Measurements from ENCODE around the gene NR5A1. TPM values are rescaled to one million over a fixed set of nuclear protein-coding genes. Genes with fewer than 3 reads are reported as not detected.

The NR5A1 gene
- total RNA-seq, 1 donor from 2014 or later: not detected

DNA sequence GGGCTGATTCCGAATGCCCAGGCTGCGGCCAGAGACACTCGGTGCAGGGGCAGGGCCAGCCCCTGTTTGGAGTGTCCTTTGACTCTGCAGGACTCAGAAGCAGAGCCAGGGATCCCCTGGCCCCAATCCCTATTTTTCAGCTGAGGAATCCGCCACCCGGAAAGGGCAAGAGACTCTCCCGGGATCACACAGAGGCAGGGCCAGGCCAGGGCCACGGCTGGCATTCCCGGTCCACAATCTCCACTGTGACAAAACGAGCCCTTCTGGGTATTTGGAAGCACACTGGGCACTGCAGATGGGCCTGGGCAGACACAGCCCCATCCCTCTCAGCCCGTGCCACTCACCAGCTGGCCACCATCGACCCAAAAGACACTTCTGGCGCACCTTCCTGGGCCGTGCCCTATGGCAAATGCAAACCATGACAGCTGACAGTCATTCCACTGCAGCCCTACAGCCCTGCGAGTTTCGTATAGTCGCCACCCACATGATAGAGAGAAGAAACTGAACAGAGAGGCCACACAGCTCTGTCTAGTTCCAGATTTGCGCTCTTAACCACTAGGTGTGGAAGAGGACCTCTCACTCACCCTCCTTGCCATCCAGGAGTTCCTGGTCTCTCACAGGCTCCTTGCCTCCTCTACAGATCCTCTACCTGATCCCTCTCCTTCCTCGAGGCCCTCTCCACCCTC lies 13.3 kb downstream of the NR5A1 start:
- Histone ChIP-seq H3K36me3 (no peaks in the 10 kb centered on the region), H3K9me3 (no peaks in the 10 kb centered on the region), H3K27ac (no peak overlapping the region), H3K27me3 (ENCODE audit: low read depth) (peaks cover 26% of the 10 kb centered on the region), H3K4me1 (no peaks in the 10 kb centered on the region), H3K4me3 (no peak overlapping the region)
- TF ChIP-seq, protein P1, sequence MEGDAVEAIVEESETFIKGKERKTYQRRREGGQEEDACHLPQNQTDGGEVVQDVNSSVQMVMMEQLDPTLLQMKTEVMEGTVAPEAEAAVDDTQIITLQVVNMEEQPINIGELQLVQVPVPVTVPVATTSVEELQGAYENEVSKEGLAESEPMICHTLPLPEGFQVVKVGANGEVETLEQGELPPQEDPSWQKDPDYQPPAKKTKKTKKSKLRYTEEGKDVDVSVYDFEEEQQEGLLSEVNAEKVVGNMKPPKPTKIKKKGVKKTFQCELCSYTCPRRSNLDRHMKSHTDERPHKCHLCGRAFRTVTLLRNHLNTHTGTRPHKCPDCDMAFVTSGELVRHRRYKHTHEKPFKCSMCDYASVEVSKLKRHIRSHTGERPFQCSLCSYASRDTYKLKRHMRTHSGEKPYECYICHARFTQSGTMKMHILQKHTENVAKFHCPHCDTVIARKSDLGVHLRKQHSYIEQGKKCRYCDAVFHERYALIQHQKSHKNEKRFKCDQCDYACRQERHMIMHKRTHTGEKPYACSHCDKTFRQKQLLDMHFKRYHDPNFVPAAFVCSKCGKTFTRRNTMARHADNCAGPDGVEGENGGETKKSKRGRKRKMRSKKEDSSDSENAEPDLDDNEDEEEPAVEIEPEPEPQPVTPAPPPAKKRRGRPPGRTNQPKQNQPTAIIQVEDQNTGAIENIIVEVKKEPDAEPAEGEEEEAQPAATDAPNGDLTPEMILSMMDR (IDR thresholded peaks at IDR 0.05): no peak
- no peak for DNase-seq
- intact Hi-C loops (cut with DNase I): no loop called here
- ATAC-seq: no peak

DNA sequence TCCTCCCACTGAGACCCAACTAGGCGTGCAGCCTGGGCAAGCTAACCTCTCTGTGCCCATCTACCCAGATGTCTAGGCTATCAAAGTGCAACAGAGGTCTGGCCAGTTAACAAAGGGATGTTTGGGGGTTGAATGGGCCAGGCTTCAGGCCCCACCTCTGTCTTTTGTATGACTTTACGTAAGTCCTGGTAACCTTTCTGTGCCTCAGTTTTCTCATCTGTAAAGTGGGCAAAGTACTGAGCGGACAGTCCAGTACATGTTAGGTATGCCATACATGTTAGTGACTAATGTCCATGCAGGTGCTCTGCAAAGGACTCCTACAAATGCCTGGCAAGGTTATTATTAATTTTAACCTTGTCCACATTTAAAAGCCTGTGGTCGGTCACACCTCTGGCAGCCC lies 14.0 kb downstream of the NR5A1 start:
- H3K4me1 ChIP-seq: no peaks in the 10 kb centered on the region
- H3K9me3 ChIP-seq: no peaks in the 10 kb centered on the region
- ATAC-seq: no peak
- H3K27ac ChIP-seq: no peak overlapping the region
- intact Hi-C loops (cut with DNase I): no loop called here
- TF ChIP-seq, protein P1 (IDR thresholded peaks at IDR 0.05): no peak
- H3K27me3 ChIP-seq (ENCODE audit: low read depth): peaks cover 26% of the 10 kb centered on the region
- DNase-seq: no peak
- no peaks in the 10 kb centered on the region for H3K36me3 ChIP-seq
- H3K4me3 ChIP-seq: no peak overlapping the region

DNA sequence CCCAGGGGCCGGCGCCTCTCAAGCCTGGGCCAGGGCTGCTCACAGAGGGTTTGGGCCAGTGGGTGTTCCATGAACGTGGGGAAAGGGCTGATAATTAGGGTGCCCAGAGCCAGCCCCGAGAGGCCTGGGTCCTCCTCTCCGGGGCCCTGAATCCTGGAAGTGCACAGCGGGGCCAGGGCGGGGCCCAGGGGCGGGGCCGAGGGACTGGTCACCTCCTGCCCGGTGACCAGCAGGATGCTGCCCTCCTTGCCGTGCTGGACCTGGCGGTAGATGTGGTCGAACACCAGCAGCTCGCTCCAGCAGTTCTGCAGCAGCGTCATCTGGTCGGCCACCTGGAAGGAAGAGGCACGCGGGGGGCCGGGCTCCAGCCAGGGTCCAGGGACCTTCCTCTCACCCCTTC lies 14.4 kb downstream of the NR5A1 start:
- Histone ChIP-seq H3K9me3 (no peaks in the 10 kb centered on the region), H3K4me3 (no peak overlapping the region), H3K27ac (no peak overlapping the region), H3K36me3 (no peaks in the 10 kb centered on the region), H3K4me1 (no peaks in the 10 kb centered on the region), H3K27me3 (ENCODE audit: low read depth) (peaks cover 26% of the 10 kb centered on the region)
- DNase-seq (no peak), ATAC-seq (no peak)
- intact Hi-C loops (cut with DNase I): no loop called here
- TF ChIP-seq, protein P1 (IDR thresholded peaks at IDR 0.05): no peak

DNA sequence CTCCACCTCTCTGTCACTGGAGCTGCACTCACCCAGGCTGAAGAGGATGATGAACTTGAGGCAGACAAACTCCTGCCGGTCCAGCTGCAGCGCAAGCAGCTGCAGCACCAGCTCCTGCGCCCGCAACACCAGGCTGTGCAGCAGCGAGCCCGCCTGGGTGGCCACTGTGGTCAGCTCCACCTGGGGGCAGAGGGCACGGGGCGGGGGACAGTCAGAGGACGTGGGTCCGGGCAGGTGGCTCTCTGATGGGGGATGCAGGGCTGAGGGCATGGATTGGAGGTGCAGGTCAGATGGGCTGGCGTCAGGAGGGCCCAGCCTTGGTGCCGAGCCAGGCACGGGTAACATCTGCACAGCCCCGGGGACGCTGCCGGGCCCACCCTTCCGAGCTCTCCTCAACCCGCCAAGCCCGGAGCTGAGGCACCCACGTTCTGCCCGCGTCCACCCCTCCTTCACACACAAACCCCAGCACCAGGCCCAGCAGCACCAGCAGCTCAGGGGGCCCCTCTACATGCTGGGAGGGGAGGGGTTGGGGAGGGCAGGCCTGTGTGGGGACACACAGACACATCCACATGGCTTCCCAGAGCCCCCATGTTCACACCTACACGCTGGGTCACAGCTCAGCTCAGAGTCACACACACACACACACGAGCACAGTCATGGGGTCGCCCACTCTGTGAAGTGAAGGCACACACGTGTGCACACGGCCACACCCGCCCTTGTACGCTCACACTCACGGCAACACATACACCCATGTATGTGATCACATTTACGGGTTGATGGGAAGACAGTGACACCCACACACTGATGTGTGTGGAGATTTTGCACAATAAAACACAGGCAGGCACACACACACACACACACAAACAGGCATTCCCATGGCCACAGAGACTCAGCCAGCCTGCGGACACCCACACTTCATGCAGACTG lies 15.9 kb downstream of the NR5A1 start:
- no peaks in the 10 kb centered on the region for H3K36me3 ChIP-seq
- DNase-seq (no peak), ATAC-seq (no peak)
- H3K4me1 ChIP-seq: no peaks in the 10 kb centered on the region
- TF ChIP-seq, protein P1 (IDR thresholded peaks at IDR 0.05): no peak
- no peak overlapping the region for H3K4me3 ChIP-seq
- peaks cover 41% of the 10 kb centered on the region for H3K27me3 ChIP-seq (ENCODE audit: low read depth)
- intact Hi-C loops (cut with DNase I): no loop called here
- no peak overlapping the region for H3K27ac ChIP-seq
- H3K9me3 ChIP-seq: no peaks in the 10 kb centered on the region

DNA sequence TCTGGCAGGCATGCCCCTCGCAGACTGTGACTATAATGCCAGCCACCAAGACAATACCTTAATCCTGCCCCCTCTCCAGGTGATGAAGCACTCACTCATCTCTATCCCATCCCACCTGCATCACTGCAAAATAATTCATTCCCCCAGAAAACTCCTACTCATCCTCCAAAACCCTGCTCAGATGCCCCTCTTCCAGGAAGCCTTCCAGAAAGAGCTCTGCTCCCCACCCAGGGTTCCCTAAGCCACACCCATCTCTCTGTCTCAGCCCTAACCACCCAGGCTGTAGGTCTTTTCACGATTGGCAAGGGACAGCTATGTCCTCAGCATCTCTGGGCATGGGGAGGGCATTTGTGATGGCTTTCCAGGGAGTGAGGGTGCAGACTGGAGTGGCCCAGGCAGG lies 17.2 kb downstream of the NR5A1 start:
- intact Hi-C loops (cut with DNase I): no loop called here
- H3K36me3 ChIP-seq: no peaks in the 10 kb centered on the region
- no peak for DNase-seq
- TF ChIP-seq, protein P1 (IDR thresholded peaks at IDR 0.05): no peak
- ATAC-seq: no peak
- no peak overlapping the region for H3K27ac ChIP-seq
- H3K27me3 ChIP-seq (ENCODE audit: low read depth): peaks cover 47% of the 10 kb centered on the region
- H3K9me3 ChIP-seq: no peaks in the 10 kb centered on the region
- H3K4me3 ChIP-seq: no peak overlapping the region
- H3K4me1 ChIP-seq: no peaks in the 10 kb centered on the region
